ENCODE measurements around the gene COPS9. TPM values are rescaled to one million over a fixed set of nuclear protein-coding genes. Genes with fewer than 3 reads are reported as not detected.

Gene COPS9
- total RNA-seq, 3 donors from 2014 or later = 83.9 to 129 (median 94.3) TPM

- H3K9me3 ChIP-seq = no peaks in the 10 kb centered on the region
- H3K4me3 ChIP-seq = no peak overlapping the region
- H3K36me3 ChIP-seq (ENCODE audit: low read depth) = peaks cover 6% of the 10 kb centered on the region
- DNase-seq (no peak), ATAC-seq (no peak)
- TF ChIP-seq CTCF (IDR thresholded peaks at IDR 0.05) = no peak
- intact Hi-C loops (cut with DNase I, micrococcal nuclease) = no loop called here
- no peaks in the 10 kb centered on the region for H3K4me1 ChIP-seq (ENCODE audit: low read depth)
Observed at GRCh38 chr2:240127911-240128607, 8.0 kb downstream of the COPS9 start.

- intact Hi-C loops (cut with DNase I, micrococcal nuclease) = no loop called here
- Histone ChIP-seq H3K36me3 (ENCODE audit: low read depth) (peaks cover 6% of the 10 kb centered on the region), H3K9me3 (no peaks in the 10 kb centered on the region), H3K4me1 (ENCODE audit: low read depth) (no peaks in the 10 kb centered on the region), H3K4me3 (no peak overlapping the region)
- DNase-seq = no peak
- no peak for TF ChIP-seq CTCF (IDR thresholded peaks at IDR 0.05)
- no peak for ATAC-seq
Observed at GRCh38 chr2:240127191-240127750, 8.8 kb downstream of the COPS9 start.

GRCh38 chr2:240126731-240127130 is 9.4 kb downstream of the COPS9 start:
- Histone ChIP-seq H3K9me3 (no peaks in the 10 kb centered on the region), H3K36me3 (ENCODE audit: low read depth) (peaks cover 6% of the 10 kb centered on the region), H3K4me3 (no peak overlapping the region), H3K4me1 (ENCODE audit: low read depth) (no peaks in the 10 kb centered on the region)
- DNase-seq (no peak), ATAC-seq (no peak)
- TF ChIP-seq CTCF (IDR thresholded peaks at IDR 0.05) = no peak
- intact Hi-C loops (cut with DNase I, micrococcal nuclease) = no loop called here

GRCh38 chr2:240125742-240126141 is 10.4 kb downstream of the COPS9 start:
- DNase-seq = no peak
- Histone ChIP-seq H3K36me3 (ENCODE audit: low read depth) (peaks cover 6% of the 10 kb centered on the region), H3K4me1 (ENCODE audit: low read depth) (no peaks in the 10 kb centered on the region), H3K9me3 (no peaks in the 10 kb centered on the region), H3K4me3 (no peak overlapping the region)
- ATAC-seq = no peak
- no peak for TF ChIP-seq CTCF (IDR thresholded peaks at IDR 0.05)
- intact Hi-C loops (cut with DNase I, micrococcal nuclease) = no loop called here

DNA sequence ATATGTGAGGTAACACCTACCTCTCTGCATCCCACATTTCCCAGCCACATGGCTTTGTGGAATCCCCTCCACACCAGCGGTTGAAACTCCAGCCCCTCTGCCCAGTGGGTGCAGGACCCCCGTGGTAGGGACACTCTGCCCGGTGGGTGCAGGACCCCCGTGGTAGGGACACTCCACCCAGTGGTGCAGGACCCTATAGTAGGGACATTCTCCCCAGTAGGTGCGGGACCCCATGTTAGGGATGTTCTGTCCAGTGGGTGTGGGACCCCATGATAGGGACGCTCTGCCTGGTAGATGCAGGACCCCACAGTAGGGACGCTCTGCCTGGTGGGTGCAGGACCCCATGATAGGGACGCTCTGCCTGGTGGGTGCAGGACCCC is 11.5 kb downstream of the COPS9 start:
- intact Hi-C loops (cut with DNase I, micrococcal nuclease) = no loop called here
- no peak for TF ChIP-seq CTCF (IDR thresholded peaks at IDR 0.05)
- ATAC-seq (no peak), DNase-seq (no peak)
- H3K9me3 ChIP-seq = no peaks in the 10 kb centered on the region
- peaks cover 2% of the 10 kb centered on the region for H3K36me3 ChIP-seq (ENCODE audit: low read depth)
- no peaks in the 10 kb centered on the region for H3K4me1 ChIP-seq (ENCODE audit: low read depth)
- H3K4me3 ChIP-seq = no peak overlapping the region

All from mucosa of descending colon (tissue), 3 donors.